Naive thymus-derived CD4-positive, alpha-beta T cell (primary cell): Measurements from ENCODE around the gene MACROD2. TPM values are rescaled to one million over a fixed set of nuclear protein-coding genes. Genes with fewer than 3 reads are reported as not detected.

Source experiments
- ATAC-seq: fragments of 150-1000 bp; cut with Tn5 transposase; 2 replicates; pipeline ENCODE4 v1.10.0; 2021; ENCODE audit warnings: mild to moderate bottlenecking, moderate library complexity
- CTCF ChIA-PET: fragments of 350-600 bp; sonication (Branson Sonifier 250); formaldehyde crosslinking; loops from one replicate; lab custom pipeline; 2021; ENCODE audit warnings: antibody characterized with exemption; lab: Charles Lee
- POLR2A ChIA-PET: fragments of 350-600 bp; sonication (Branson Sonifier 250); formaldehyde crosslinking; loops from one replicate; lab custom pipeline; 2021; ENCODE audit warnings: antibody characterized with exemption, inconsistent platforms; lab: Charles Lee
- DNase-seq, 9 donors: peaks; one replicate each; pipeline versions ENCODE4 v3.0.0 to v3.0.0-alpha.2; 2020 to 2022; ENCODE audit warnings: mixed read lengths in 1 of 9
- H3K27ac ChIP-seq: one replicate; pipeline ENCODE4 v1.7.0; 2013; ENCODE audit warnings: mild to moderate bottlenecking, low read depth, low read length, moderate library complexity
- H3K27me3 ChIP-seq, 2 donors: one replicate each; pipeline ENCODE4 v1.7.0; 2013; ENCODE audit warnings: low read length in 2 of 2, mild to moderate bottlenecking in 2 of 2, moderate library complexity in 2 of 2; ENCODE audit not compliant: control insufficient read depth in 2 of 2, insufficient read depth in 2 of 2
- H3K36me3 ChIP-seq, 3 experiments: 1 replicate in 2 of 3; 2 replicates in 1 of 3; pipeline ENCODE4 v1.7.0; 2013; ENCODE audit warnings: low read length in 3 of 3, mild to moderate bottlenecking in 3 of 3, moderate library complexity in 1 of 3; ENCODE audit not compliant: insufficient read depth in 3 of 3, control insufficient read depth in 2 of 3
- H3K4me1 ChIP-seq, 2 donors: one replicate each; pipeline ENCODE4 v1.7.0; 2013; ENCODE audit warnings: low read length in 2 of 2, mild to moderate bottlenecking in 2 of 2, moderate library complexity in 1 of 2; ENCODE audit not compliant: control insufficient read depth in 2 of 2, insufficient read depth in 2 of 2
- H3K4me3 ChIP-seq: 2 replicates; pipeline ENCODE4 v1.7.0; 2013; ENCODE audit warnings: mild to moderate bottlenecking, low read length
- H3K9me3 ChIP-seq, 3 experiments: 1 replicate in 2 of 3; 2 replicates in 1 of 3; pipeline ENCODE4 v1.7.0; 2013; ENCODE audit warnings: low read length in 3 of 3; ENCODE audit not compliant: control insufficient read depth in 2 of 3
- H3K27ac Mint-ChIP-seq, 9 donors: one replicate each; pipeline ENCODE4 v1.8.0; 2020 to 2022; ENCODE audit warnings: mixed read lengths in 9 of 9, mild to moderate bottlenecking in 8 of 9, moderate library complexity in 5 of 9, inconsistent platforms in 2 of 9
- H3K27me3 Mint-ChIP-seq, 5 donors: one replicate each; pipeline ENCODE4 v1.8.0; 2021 to 2022; ENCODE audit warnings: mixed read lengths in 5 of 5, mild to moderate bottlenecking in 1 of 5
- H3K36me3 Mint-ChIP-seq, 5 donors: one replicate each; pipeline ENCODE4 v1.8.0; 2020 to 2022; ENCODE audit warnings: mixed read lengths in 5 of 5, mild to moderate bottlenecking in 3 of 5, inconsistent platforms in 1 of 5
- H3K4me1 Mint-ChIP-seq, 7 donors: one replicate each; pipeline ENCODE4 v1.8.0; 2020 to 2022; ENCODE audit warnings: mixed read lengths in 7 of 7, mild to moderate bottlenecking in 3 of 7, inconsistent platforms in 1 of 7
- H3K4me3 Mint-ChIP-seq, 10 donors: one replicate each; pipeline ENCODE4 v1.8.0; 2020 to 2022; ENCODE audit warnings: mild to moderate bottlenecking in 10 of 10, mixed read lengths in 10 of 10, moderate library complexity in 6 of 10, inconsistent platforms in 2 of 10
- H3K9me3 Mint-ChIP-seq, 11 donors: one replicate each; pipeline ENCODE4 v1.8.0; 2020 to 2022; ENCODE audit warnings: mixed read lengths in 11 of 11, mild to moderate bottlenecking in 4 of 11, inconsistent platforms in 1 of 11, moderate library complexity in 1 of 11
- intact Hi-C, 2 donors: fragments of 100-400 bp; cut with micrococcal nuclease; formaldehyde crosslinking; loops; one replicate each; pipeline ENCODE4 v1.15.1; 2023
- polyA plus RNA-seq, 2 donors: library from polyadenylated mRNA; unstranded; fragments of 300-500 nt; fragmentation: Illumina TruSeq; gene quantifications; one replicate each; pipeline ENCODE4 v1.2.3, GENCODE V29; 2021
- total RNA-seq, 6 experiments: library from RNA in 5 of 6; stranded (reverse) in 5 of 6; gene quantifications; 1 replicate in 5 of 6; 2 replicates in 1 of 6; pipeline ENCODE4 v1.2.3 and lab custom pipeline; 2021 to 2026

MACROD2 gene
- total and polyA plus RNA-seq, 7 experiments from 2014 or later = 0.27 to 0.86 (median 0.34) TPM; not detected in 4

GRCh38 chr20:15692570-15692969 lies 1697.3 kb downstream of the MACROD2 start:
- intact Hi-C loops = no loop called here
- no peaks in the 10 kb centered on the region for H3K4me1 Mint-ChIP-seq
- Histone ChIP-seq H3K9me3 (no peaks in the 10 kb centered on the region), H3K27ac (no peak overlapping the region), H3K36me3 (no peaks in the 10 kb centered on the region), H3K4me1 (no peaks in the 10 kb centered on the region), H3K4me3 (no peak overlapping the region), H3K27me3 (no peaks in the 10 kb centered on the region)
- H3K4me3 Mint-ChIP-seq = no peak overlapping the region
- POLR2A ChIA-PET = no interaction called here
- peaks cover 0 to 19% (median 7%) of the 10 kb centered on the region in 11 donors for H3K9me3 Mint-ChIP-seq
- no peak for DNase-seq
- ATAC-seq = no peak
- H3K27me3 Mint-ChIP-seq = no peaks in the 10 kb centered on the region
- CTCF ChIA-PET = no interaction called here
- H3K27ac Mint-ChIP-seq = no peak overlapping the region
- no peaks in the 10 kb centered on the region for H3K36me3 Mint-ChIP-seq

- ChIA-PET POLR2A (no interaction called here), CTCF (no interaction called here)
- H3K36me3 ChIP-seq = no peaks in the 10 kb centered on the region
- H3K4me3 ChIP-seq = no peak overlapping the region
- ATAC-seq (no peak), DNase-seq (no peak)
- H3K4me1 Mint-ChIP-seq = no peaks in the 10 kb centered on the region
- no peaks in the 10 kb centered on the region for H3K27me3 ChIP-seq
- no peaks in the 10 kb centered on the region for H3K9me3 ChIP-seq
- H3K27ac Mint-ChIP-seq = no peak overlapping the region
- H3K36me3 Mint-ChIP-seq = no peaks in the 10 kb centered on the region
- intact Hi-C loops = no loop called here
- no peak overlapping the region for H3K4me3 Mint-ChIP-seq
- H3K9me3 Mint-ChIP-seq = peaks cover 0 to 11% (median 2%) of the 10 kb centered on the region in 11 donors
- H3K27ac ChIP-seq = no peak overlapping the region
- no peaks in the 10 kb centered on the region for H3K27me3 Mint-ChIP-seq
- no peaks in the 10 kb centered on the region for H3K4me1 ChIP-seq
Measured at GRCh38 chr20:15699431-15700146, 1704.3 kb downstream of the MACROD2 start.

- Histone ChIP-seq H3K9me3 (no peaks in the 10 kb centered on the region), H3K27me3 (no peaks in the 10 kb centered on the region), H3K27ac (no peak overlapping the region), H3K4me3 (no peak overlapping the region), H3K36me3 (no peaks in the 10 kb centered on the region), H3K4me1 (no peaks in the 10 kb centered on the region)
- no peak for ATAC-seq
- DNase-seq = no peak
- peaks cover 0 to 7% (median 2%) of the 10 kb centered on the region in 11 donors for H3K9me3 Mint-ChIP-seq
- no peaks in the 10 kb centered on the region for H3K36me3 Mint-ChIP-seq
- no peaks in the 10 kb centered on the region for H3K4me1 Mint-ChIP-seq
- H3K27ac Mint-ChIP-seq = no peak overlapping the region
- no peak overlapping the region for H3K4me3 Mint-ChIP-seq
- no peaks in the 10 kb centered on the region for H3K27me3 Mint-ChIP-seq
- ChIA-PET POLR2A (no interaction called here), CTCF (no interaction called here)
- intact Hi-C loops = no loop called here
Measured at GRCh38 chr20:15700147-15700765, 1704.9 kb downstream of the MACROD2 start.

- H3K9me3 Mint-ChIP-seq = peaks cover 0 to 6% (median 0%) of the 10 kb centered on the region in 11 donors
- ChIA-PET POLR2A (no interaction called here), CTCF (no interaction called here)
- Histone ChIP-seq H3K27me3 (no peaks in the 10 kb centered on the region), H3K27ac (no peak overlapping the region), H3K4me1 (no peaks in the 10 kb centered on the region), H3K4me3 (no peak overlapping the region), H3K9me3 (no peaks in the 10 kb centered on the region), H3K36me3 (no peaks in the 10 kb centered on the region)
- intact Hi-C loops = no loop called here
- H3K27ac Mint-ChIP-seq = no peak overlapping the region
- H3K27me3 Mint-ChIP-seq = no peaks in the 10 kb centered on the region
- no peaks in the 10 kb centered on the region for H3K36me3 Mint-ChIP-seq
- no peak for DNase-seq
- H3K4me1 Mint-ChIP-seq = no peaks in the 10 kb centered on the region
- ATAC-seq = no peak
- no peak overlapping the region for H3K4me3 Mint-ChIP-seq
Measured at GRCh38 chr20:15702161-15702560, 1706.8 kb downstream of the MACROD2 start.

GRCh38 chr20:15703171-15703911 lies 1708.0 kb downstream of the MACROD2 start:
- Mint-ChIP-seq H3K9me3 (peaks cover 0 to 6% (median 2%) of the 10 kb centered on the region in 11 donors), H3K4me1 (no peaks in the 10 kb centered on the region), H3K36me3 (no peaks in the 10 kb centered on the region), H3K27me3 (no peaks in the 10 kb centered on the region), H3K4me3 (no peak overlapping the region), H3K27ac (no peak overlapping the region)
- intact Hi-C loops = no loop called here
- H3K4me3 ChIP-seq = no peak overlapping the region
- no peaks in the 10 kb centered on the region for H3K4me1 ChIP-seq
- no peaks in the 10 kb centered on the region for H3K36me3 ChIP-seq
- ChIA-PET POLR2A (no interaction called here), CTCF (no interaction called here)
- no peak for DNase-seq
- no peak for ATAC-seq
- no peak overlapping the region for H3K27ac ChIP-seq
- H3K27me3 ChIP-seq = no peaks in the 10 kb centered on the region
- no peaks in the 10 kb centered on the region for H3K9me3 ChIP-seq

- Mint-ChIP-seq H3K4me1 (no peaks in the 10 kb centered on the region), H3K4me3 (no peak overlapping the region), H3K9me3 (peaks cover 0 to 4% (median 0%) of the 10 kb centered on the region in 11 donors), H3K27me3 (no peaks in the 10 kb centered on the region), H3K27ac (no peak overlapping the region), H3K36me3 (no peaks in the 10 kb centered on the region)
- no peak for ATAC-seq
- Histone ChIP-seq H3K27ac (no peak overlapping the region), H3K4me1 (no peaks in the 10 kb centered on the region), H3K36me3 (no peaks in the 10 kb centered on the region), H3K9me3 (no peaks in the 10 kb centered on the region), H3K27me3 (no peaks in the 10 kb centered on the region), H3K4me3 (no peak overlapping the region)
- ChIA-PET CTCF (no interaction called here), POLR2A (no interaction called here)
- intact Hi-C loops = no loop called here
- no peak for DNase-seq
Measured at GRCh38 chr20:15705975-15706374, 1710.7 kb downstream of the MACROD2 start.
